Measurements from ENCODE around the gene PTK7.

Gene PTK7

GRCh38 chr6:43091436-43091991, 15.4 kb downstream of the PTK7 start:
- WGBS, 2 donors (ENCODE audit: extremely low coverage in 2 of 2, insufficient read length in 2 of 2, insufficient replicate concordance in 1 of 2), result no CpG with 5 or more reads among the region's 10 CpGs
- no peak for DNase-seq (ENCODE audit: low spot score)
- no peak overlapping the region for H2BK5ac ChIP-seq (ENCODE audit: low read length)

GRCh38 chr6:43092635-43093034, 16.5 kb downstream of the PTK7 start:
- Histone ChIP-seq H3K23ac (ENCODE audit: low read depth, low read length, poor library complexity) (no peak overlapping the region), H2AK5ac (ENCODE audit: low read depth, low read length) (no peak overlapping the region), H3K4ac (ENCODE audit: low read length) (no peak overlapping the region), H3K79me1 (ENCODE audit: low read depth, low read length) (peaks cover 4% of the 10 kb centered on the region), H4K8ac (ENCODE audit: low read depth, low read length) (no peak overlapping the region), H3K18ac (ENCODE audit: low read length) (no peak overlapping the region), H3K9me3 (replicated peaks in 1 of 2; ENCODE audit: control insufficient read depth in 2 of 2, insufficient read depth in 1 of 2, low read depth in 1 of 2, low read length in 2 of 2) (no peaks in the 10 kb centered on the region), H4K91ac (ENCODE audit: low read depth, low read length, poor library complexity) (no peak overlapping the region), H3K4me1 (ENCODE audit: control insufficient read depth in 2 of 2, insufficient read depth in 1 of 2, low read depth in 1 of 2, low read length in 2 of 2) (peaks cover 40 to 56% of the 10 kb centered on the region in 2 donors), H2BK5ac (ENCODE audit: low read length) (no peak overlapping the region), H3K27ac (replicated peaks; ENCODE audit: low read length) (no peak overlapping the region), H3K9ac (ENCODE audit: low read depth, low read length, poor library complexity) (no peak overlapping the region), H2BK15ac (ENCODE audit: low read length) (no peak overlapping the region), H3K14ac (ENCODE audit: low read length) (no peak overlapping the region), H2BK120ac (ENCODE audit: low read depth, low read length) (no peak overlapping the region), H2BK12ac (ENCODE audit: low read length) (no peak overlapping the region), H3K36me3 (replicated peaks in 1 of 2; ENCODE audit: control insufficient read depth in 2 of 2, insufficient read depth in 2 of 2, low read length in 2 of 2) (no peaks in the 10 kb centered on the region), H3K4me2 (ENCODE audit: insufficient read depth, low read length, poor library complexity, severe bottlenecking) (no peak overlapping the region), H3K27me3 (ENCODE audit: control insufficient read depth in 3 of 3, insufficient read depth in 3 of 3, low read depth in 1 of 3, low read length in 3 of 3) (no peaks in the 10 kb centered on the region), H3K4me3 (ENCODE audit: low read length in 2 of 2) (no peak overlapping the region), H2AFZ (ENCODE audit: low read length) (no peak overlapping the region)
- no peak for DNase-seq (ENCODE audit: low spot score)

More at GRCh38 chr6:43091436-43091991, 15.4 kb downstream of the PTK7 start:
- Histone ChIP-seq H3K4me2 (ENCODE audit: insufficient read depth, low read length, poor library complexity, severe bottlenecking) (no peak overlapping the region), H3K27me3 (ENCODE audit: control insufficient read depth in 3 of 3, insufficient read depth in 3 of 3, low read depth in 1 of 3, low read length in 3 of 3) (no peaks in the 10 kb centered on the region), H3K36me3 (replicated peaks in 1 of 2; ENCODE audit: control insufficient read depth in 2 of 2, insufficient read depth in 2 of 2, low read length in 2 of 2) (no peaks in the 10 kb centered on the region), H2BK15ac (ENCODE audit: low read length) (no peak overlapping the region), H3K79me1 (ENCODE audit: low read depth, low read length) (peaks cover 4% of the 10 kb centered on the region), H3K4ac (ENCODE audit: low read length) (no peak overlapping the region), H3K9me3 (replicated peaks in 1 of 2; ENCODE audit: control insufficient read depth in 2 of 2, insufficient read depth in 1 of 2, low read depth in 1 of 2, low read length in 2 of 2) (no peaks in the 10 kb centered on the region), H3K14ac (ENCODE audit: low read length) (no peak overlapping the region), H2BK12ac (ENCODE audit: low read length) (no peak overlapping the region), H3K27ac (replicated peaks; ENCODE audit: low read length) (no peak overlapping the region), H3K4me1 (ENCODE audit: control insufficient read depth in 2 of 2, insufficient read depth in 1 of 2, low read depth in 1 of 2, low read length in 2 of 2) (peaks cover 37 to 44% of the 10 kb centered on the region in 2 donors), H2AK5ac (ENCODE audit: low read depth, low read length) (no peak overlapping the region), H4K8ac (ENCODE audit: low read depth, low read length) (no peak overlapping the region), H3K9ac (ENCODE audit: low read depth, low read length, poor library complexity) (no peak overlapping the region), H3K23ac (ENCODE audit: low read depth, low read length, poor library complexity) (no peak overlapping the region), H2BK120ac (ENCODE audit: low read depth, low read length) (no peak overlapping the region), H3K4me3 (ENCODE audit: low read length in 2 of 2) (no peak overlapping the region), H4K91ac (ENCODE audit: low read depth, low read length, poor library complexity) (no peak overlapping the region), H3K18ac (ENCODE audit: low read length) (no peak overlapping the region), H2AFZ (ENCODE audit: low read length) (no peak overlapping the region)

GRCh38 chr6:43093436-43094289, 17.5 kb downstream of the PTK7 start:
- Histone ChIP-seq H3K14ac (ENCODE audit: low read length) (no peak overlapping the region), H2BK15ac (ENCODE audit: low read length) (no peak overlapping the region), H3K4ac (ENCODE audit: low read length) (no peak overlapping the region), H3K9ac (ENCODE audit: low read depth, low read length, poor library complexity) (no peak overlapping the region), H4K8ac (ENCODE audit: low read depth, low read length) (no peak overlapping the region), H3K4me1 (ENCODE audit: control insufficient read depth in 2 of 2, insufficient read depth in 1 of 2, low read depth in 1 of 2, low read length in 2 of 2) (peaks cover 39 to 59% of the 10 kb centered on the region in 2 donors), H3K79me1 (ENCODE audit: low read depth, low read length) (peaks cover 3% of the 10 kb centered on the region), H3K18ac (ENCODE audit: low read length) (no peak overlapping the region), H3K4me2 (ENCODE audit: insufficient read depth, low read length, poor library complexity, severe bottlenecking) (no peak overlapping the region), H2BK12ac (ENCODE audit: low read length) (no peak overlapping the region), H3K23ac (ENCODE audit: low read depth, low read length, poor library complexity) (no peak overlapping the region), H3K27ac (replicated peaks; ENCODE audit: low read length) (no peak overlapping the region), H3K27me3 (ENCODE audit: control insufficient read depth in 3 of 3, insufficient read depth in 3 of 3, low read depth in 1 of 3, low read length in 3 of 3) (no peaks in the 10 kb centered on the region), H2BK5ac (ENCODE audit: low read length) (no peak overlapping the region), H2BK120ac (ENCODE audit: low read depth, low read length) (no peak overlapping the region), H3K4me3 (ENCODE audit: low read length in 2 of 2) (peak overlapping the region in 1 of 2 donors; percentile 14), H3K9me3 (replicated peaks in 1 of 2; ENCODE audit: control insufficient read depth in 2 of 2, insufficient read depth in 1 of 2, low read depth in 1 of 2, low read length in 2 of 2) (no peaks in the 10 kb centered on the region), H2AK5ac (ENCODE audit: low read depth, low read length) (no peak overlapping the region), H2AFZ (ENCODE audit: low read length) (peak overlapping the region; percentile 23), H4K91ac (ENCODE audit: low read depth, low read length, poor library complexity) (no peak overlapping the region), H3K36me3 (replicated peaks in 1 of 2; ENCODE audit: control insufficient read depth in 2 of 2, insufficient read depth in 2 of 2, low read length in 2 of 2) (no peaks in the 10 kb centered on the region)
- no peak for DNase-seq (ENCODE audit: low spot score)
- no CpG with 5 or more reads among the region's 9 CpGs for whole genome bisulfite sequencing, 2 donors (ENCODE audit: extremely low coverage in 2 of 2, insufficient read length in 2 of 2, insufficient replicate concordance in 1 of 2)

DNA sequence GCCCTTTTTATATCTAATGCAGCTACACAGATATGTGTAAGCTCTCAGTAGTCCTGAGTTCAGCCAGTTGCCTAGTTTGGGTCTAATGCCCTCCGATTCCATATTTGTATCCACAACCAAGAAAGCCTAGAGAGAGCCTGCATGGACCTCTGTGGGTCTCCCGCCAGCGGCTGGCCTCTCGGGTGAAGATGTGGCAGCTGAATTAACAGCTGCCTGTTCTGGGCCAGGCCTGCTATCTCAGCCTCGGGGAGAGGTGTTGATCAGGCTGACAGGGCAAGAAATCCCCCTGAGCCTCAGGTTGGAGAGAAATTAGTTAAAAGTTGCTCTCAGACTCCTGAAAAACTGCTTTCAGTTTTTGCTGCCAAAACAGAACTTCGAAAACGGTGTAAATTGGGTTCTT, 19.8 kb downstream of the PTK7 start:
- Histone ChIP-seq H3K4me2 (ENCODE audit: insufficient read depth, low read length, poor library complexity, severe bottlenecking) (no peak overlapping the region), H4K91ac (ENCODE audit: low read depth, low read length, poor library complexity) (no peak overlapping the region), H3K14ac (ENCODE audit: low read length) (no peak overlapping the region), H2BK15ac (ENCODE audit: low read length) (no peak overlapping the region), H3K9me3 (replicated peaks in 1 of 2; ENCODE audit: control insufficient read depth in 2 of 2, insufficient read depth in 1 of 2, low read depth in 1 of 2, low read length in 2 of 2) (no peaks in the 10 kb centered on the region), H2BK120ac (ENCODE audit: low read depth, low read length) (no peak overlapping the region), H2BK5ac (ENCODE audit: low read length) (no peak overlapping the region), H2AFZ (ENCODE audit: low read length) (no peak overlapping the region), H3K4ac (ENCODE audit: low read length) (no peak overlapping the region), H3K4me3 (ENCODE audit: low read length in 2 of 2) (no peak overlapping the region), H3K79me1 (ENCODE audit: low read depth, low read length) (no peaks in the 10 kb centered on the region), H3K27me3 (ENCODE audit: control insufficient read depth in 3 of 3, insufficient read depth in 3 of 3, low read depth in 1 of 3, low read length in 3 of 3) (no peaks in the 10 kb centered on the region), H3K23ac (ENCODE audit: low read depth, low read length, poor library complexity) (no peak overlapping the region), H3K27ac (replicated peaks; ENCODE audit: low read length) (no peak overlapping the region), H3K36me3 (replicated peaks in 1 of 2; ENCODE audit: control insufficient read depth in 2 of 2, insufficient read depth in 2 of 2, low read length in 2 of 2) (no peaks in the 10 kb centered on the region), H3K9ac (ENCODE audit: low read depth, low read length, poor library complexity) (no peak overlapping the region), H3K18ac (ENCODE audit: low read length) (no peak overlapping the region), H2AK5ac (ENCODE audit: low read depth, low read length) (no peak overlapping the region), H3K4me1 (ENCODE audit: control insufficient read depth in 2 of 2, insufficient read depth in 1 of 2, low read depth in 1 of 2, low read length in 2 of 2) (peaks cover 17 to 36% of the 10 kb centered on the region in 2 donors), H2BK12ac (ENCODE audit: low read length) (no peak overlapping the region), H4K8ac (ENCODE audit: low read depth, low read length) (no peak overlapping the region)
- DNase-seq (ENCODE audit: low spot score), result no peak
- WGBS, 2 donors (ENCODE audit: extremely low coverage in 2 of 2, insufficient read length in 2 of 2, insufficient replicate concordance in 1 of 2), result no CpG with 5 or more reads among the region's 7 CpGs
